GM06990 (cell line): ENCODE data around the gene FAM83E.

Experiments used
- DNase-seq: peaks from one replicate; pipeline ENCODE4 v3.0.0-alpha.2; 2011; ENCODE audit not compliant: insufficient read length; ENCODE audit errors: extremely low read depth
- H3K27me3 ChIP-seq: replicated peaks from 2 replicates; pipeline ENCODE4 v1.6.0; 2011; ENCODE audit warnings: low read length; ENCODE audit not compliant: control insufficient read depth, insufficient read depth
- H3K36me3 ChIP-seq: 2 replicates; pipeline ENCODE4 v1.5.1; 2011; ENCODE audit warnings: low read length; ENCODE audit not compliant: control insufficient read depth, insufficient read depth
- H3K4me3 ChIP-seq: replicated peaks from 2 replicates; pipeline ENCODE4 v1.5.1; 2011; ENCODE audit warnings: low read depth, mild to moderate bottlenecking, control low read depth, low read length
- TF ChIP-seq, protein P1 (sequence below): IDR thresholded peaks from 2 replicates; pipeline ENCODE4 v1.5.1; 2011; ENCODE audit warnings: low read length, control low read depth, mild to moderate bottlenecking, inconsistent platforms; ENCODE audit not compliant: insufficient read depth, poor library complexity, severe bottlenecking

Gene FAM83E

DNA sequence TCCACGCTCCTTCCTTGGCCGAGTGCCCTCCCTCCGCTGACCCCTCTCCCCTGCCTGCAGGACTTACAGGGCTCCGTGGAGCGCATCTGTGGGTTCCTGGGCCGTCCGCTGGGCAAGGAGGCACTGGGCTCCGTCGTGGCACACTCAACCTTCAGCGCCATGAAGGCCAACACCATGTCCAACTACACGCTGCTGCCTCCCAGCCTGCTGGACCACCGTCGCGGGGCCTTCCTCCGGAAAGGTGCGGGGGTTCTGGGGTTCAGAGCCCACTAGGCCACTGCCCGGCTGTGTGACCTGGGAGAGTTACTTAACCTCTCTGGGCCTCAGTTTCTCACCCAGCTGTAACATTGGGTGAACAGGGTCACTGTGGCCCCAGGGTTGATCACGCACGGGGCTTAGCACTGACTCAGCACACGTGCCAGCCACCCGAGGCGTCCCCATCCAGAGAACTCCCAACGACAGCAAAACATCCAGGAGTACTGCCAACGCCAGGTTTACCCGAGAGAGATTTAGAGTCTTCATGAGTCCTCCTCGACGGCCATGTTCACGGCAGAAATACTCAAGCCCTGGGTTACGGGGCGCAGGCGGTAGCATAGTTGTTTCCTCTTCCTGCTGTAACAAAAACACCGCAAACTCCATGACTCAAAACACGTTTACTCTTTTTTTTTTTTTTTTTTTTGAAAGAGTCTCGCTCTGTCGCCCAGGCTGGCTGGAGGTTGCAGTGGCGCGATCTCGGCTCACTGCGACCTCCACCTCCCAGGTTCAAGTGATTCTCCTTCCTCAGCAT, 18.0 kb downstream of the FAM83E start:
- TF ChIP-seq, protein P1, sequence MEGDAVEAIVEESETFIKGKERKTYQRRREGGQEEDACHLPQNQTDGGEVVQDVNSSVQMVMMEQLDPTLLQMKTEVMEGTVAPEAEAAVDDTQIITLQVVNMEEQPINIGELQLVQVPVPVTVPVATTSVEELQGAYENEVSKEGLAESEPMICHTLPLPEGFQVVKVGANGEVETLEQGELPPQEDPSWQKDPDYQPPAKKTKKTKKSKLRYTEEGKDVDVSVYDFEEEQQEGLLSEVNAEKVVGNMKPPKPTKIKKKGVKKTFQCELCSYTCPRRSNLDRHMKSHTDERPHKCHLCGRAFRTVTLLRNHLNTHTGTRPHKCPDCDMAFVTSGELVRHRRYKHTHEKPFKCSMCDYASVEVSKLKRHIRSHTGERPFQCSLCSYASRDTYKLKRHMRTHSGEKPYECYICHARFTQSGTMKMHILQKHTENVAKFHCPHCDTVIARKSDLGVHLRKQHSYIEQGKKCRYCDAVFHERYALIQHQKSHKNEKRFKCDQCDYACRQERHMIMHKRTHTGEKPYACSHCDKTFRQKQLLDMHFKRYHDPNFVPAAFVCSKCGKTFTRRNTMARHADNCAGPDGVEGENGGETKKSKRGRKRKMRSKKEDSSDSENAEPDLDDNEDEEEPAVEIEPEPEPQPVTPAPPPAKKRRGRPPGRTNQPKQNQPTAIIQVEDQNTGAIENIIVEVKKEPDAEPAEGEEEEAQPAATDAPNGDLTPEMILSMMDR: no peak
- no peaks in the 10 kb centered on the region for H3K36me3 ChIP-seq
- H3K4me3 ChIP-seq: no peak overlapping the region
- no peaks in the 10 kb centered on the region for H3K27me3 ChIP-seq
- DNase-seq: no peak

DNA sequence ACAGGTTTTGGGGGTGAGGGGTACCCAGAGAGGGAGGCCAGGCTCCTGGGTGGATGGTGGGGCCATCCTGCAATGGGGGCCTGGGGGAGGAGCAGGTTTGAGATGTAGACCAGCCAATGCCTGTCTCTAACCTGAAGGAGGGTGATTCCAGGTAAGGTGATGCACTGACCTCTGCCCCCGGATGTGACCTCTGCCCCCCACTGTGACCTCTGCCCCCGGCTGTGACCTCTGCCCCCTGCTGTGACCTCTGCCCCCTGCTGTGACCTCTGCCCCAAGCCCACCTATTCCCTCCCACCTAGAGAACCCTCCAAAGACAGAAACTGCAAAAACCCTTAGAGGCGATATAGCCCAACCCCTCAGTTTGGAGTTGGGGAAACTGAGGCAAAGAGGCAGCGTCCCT, 18.6 kb downstream of the FAM83E start:
- Histone ChIP-seq H3K4me3 (no peak overlapping the region), H3K36me3 (no peaks in the 10 kb centered on the region), H3K27me3 (no peaks in the 10 kb centered on the region)
- TF ChIP-seq, protein P1: no peak
- no peak for DNase-seq

DNA sequence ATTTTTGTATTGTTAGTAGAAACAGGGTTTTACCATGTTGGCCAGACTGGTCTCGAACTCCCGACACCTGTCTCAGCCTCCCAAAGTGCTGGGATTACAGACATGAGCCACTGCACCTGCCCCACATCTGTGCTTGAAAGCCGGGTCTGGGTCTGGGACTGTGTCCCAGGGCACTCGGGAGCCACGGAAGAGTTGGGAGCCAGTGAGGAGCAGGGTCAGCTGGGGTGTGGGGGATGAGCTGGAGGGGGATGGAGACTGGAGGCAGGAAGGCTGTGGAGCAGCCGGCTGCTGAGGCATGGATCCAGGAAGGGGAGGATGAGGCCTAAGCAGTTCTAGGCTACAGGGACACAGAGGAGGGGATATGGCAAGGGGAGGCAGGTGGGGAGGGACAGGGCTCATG, 19.0 kb downstream of the FAM83E start:
- no peak for DNase-seq
- TF ChIP-seq, protein P1: no peak
- H3K36me3 ChIP-seq: no peaks in the 10 kb centered on the region
- H3K4me3 ChIP-seq: no peak overlapping the region
- no peaks in the 10 kb centered on the region for H3K27me3 ChIP-seq

DNA sequence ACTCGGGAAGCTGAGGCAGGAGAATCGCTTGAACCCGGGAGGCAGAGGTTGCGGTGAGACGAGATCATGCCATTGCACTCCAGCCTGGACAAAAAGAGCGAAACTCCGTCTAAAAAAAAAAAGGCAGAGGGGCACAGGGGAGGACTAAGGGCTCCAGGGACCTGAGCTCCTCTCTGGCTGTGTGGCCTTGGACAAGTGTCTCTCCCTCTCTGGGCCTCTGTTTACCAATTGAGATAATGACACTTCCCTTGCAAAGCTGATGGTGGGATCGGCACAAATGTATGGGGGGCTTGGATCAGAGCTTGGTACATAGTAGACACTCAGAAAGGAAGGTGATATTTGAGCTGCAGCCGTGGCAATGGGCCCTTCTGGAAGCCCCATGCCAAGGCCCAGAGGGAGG, 19.7 kb downstream of the FAM83E start:
- Histone ChIP-seq H3K27me3 (no peaks in the 10 kb centered on the region), H3K4me3 (no peak overlapping the region)
- DNase-seq: no peak

DNA sequence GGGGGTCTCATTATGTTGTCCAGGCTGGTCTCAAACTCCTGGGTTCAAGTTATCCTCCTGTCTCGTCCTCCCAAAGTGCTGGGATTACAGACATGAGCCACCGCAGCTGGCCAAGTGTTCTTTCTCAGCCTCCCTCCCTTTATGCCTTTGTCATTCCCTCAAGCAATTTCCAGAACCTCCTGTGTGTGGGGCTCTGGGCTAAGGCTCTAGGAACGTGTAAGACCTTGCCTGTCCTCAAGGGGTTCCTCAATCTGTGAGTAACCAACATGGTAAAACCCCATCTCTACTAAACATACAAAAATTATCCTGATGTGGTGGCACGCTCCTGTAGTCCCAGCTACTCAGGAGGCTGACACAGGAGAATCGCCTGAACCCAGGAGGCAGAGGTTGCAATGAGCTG, 23.9 kb downstream of the FAM83E start:
- H3K4me3 ChIP-seq: no peak overlapping the region
- no peak for DNase-seq
- no peaks in the 10 kb centered on the region; the same call in 1 of the 2 replicates for H3K27me3 ChIP-seq
- TF ChIP-seq, protein P1: no peak
- no peaks in the 10 kb centered on the region for H3K36me3 ChIP-seq

More for the DNA sequence above, 19.7 kb downstream of the FAM83E start:
- H3K36me3 ChIP-seq: no peaks in the 10 kb centered on the region
- TF ChIP-seq, protein P1: no peak
